Fibroblast of lung (primary cell): ENCODE results near the gene SETBP1. TPM values are rescaled to one million over a fixed set of nuclear protein-coding genes. Genes with fewer than 3 reads are reported as not detected.

Experiments used
- DNase-seq, 2 donors: peaks; one replicate each; pipeline versions ENCODE4 v3.0.0 to v3.0.0-alpha.2; 2010; ENCODE audit warnings: low read depth in 2 of 2
- H2AFZ ChIP-seq: 2 replicates; pipeline ENCODE4 v1.5.1; 2012; ENCODE audit warnings: low read length, control low read depth, inconsistent platforms
- H3K27ac ChIP-seq: 2 replicates; pipeline ENCODE4 v1.5.1; 2011; ENCODE audit warnings: low read length, control low read depth; ENCODE audit not compliant: insufficient read depth
- H3K27me3 ChIP-seq: 2 replicates; pipeline ENCODE4 v1.5.1; 2011; ENCODE audit warnings: mild to moderate bottlenecking, low read length; ENCODE audit not compliant: control insufficient read depth, insufficient read depth
- H3K36me3 ChIP-seq: 2 replicates; pipeline ENCODE4 v1.5.1; 2011; ENCODE audit warnings: low read length; ENCODE audit not compliant: control insufficient read depth, insufficient read depth
- H3K4me1 ChIP-seq: 2 replicates; pipeline ENCODE4 v1.5.1; 2011; ENCODE audit warnings: low read length; ENCODE audit not compliant: control insufficient read depth, insufficient read depth; ENCODE audit errors: extremely low read depth
- H3K4me2 ChIP-seq: 2 replicates; pipeline ENCODE4 v1.5.1; 2011; ENCODE audit warnings: low read length, control low read depth; ENCODE audit not compliant: insufficient read depth; ENCODE audit errors: extremely low read depth
- H3K4me3 ChIP-seq, 4 experiments: fragments of 200-600 bp in 1 of 4; sonication (generic) in 1 of 4; replicated peaks in 1 of 4; 2 replicates each; pipeline ENCODE4 v1.5.1; 2011 to 2016; ENCODE audit warnings: low read length in 4 of 4, low read depth in 3 of 4, mild to moderate bottlenecking in 3 of 4, control low read depth in 2 of 4, inconsistent platforms in 1 of 4, mixed read lengths in 1 of 4; ENCODE audit not compliant: insufficient read depth in 1 of 4; ENCODE audit errors: control extremely low read depth in 1 of 4
- H3K79me2 ChIP-seq: 2 replicates; pipeline ENCODE4 v1.5.1; 2012; ENCODE audit warnings: mild to moderate bottlenecking, low read length, inconsistent platforms; ENCODE audit not compliant: control insufficient read depth, insufficient read depth
- H3K9ac ChIP-seq: 2 replicates; pipeline ENCODE4 v1.5.1; 2011; ENCODE audit warnings: mild to moderate bottlenecking, low read length, control low read depth; ENCODE audit not compliant: insufficient read depth
- H3K9me3 ChIP-seq: 2 replicates; pipeline ENCODE4 v1.5.1; 2012; ENCODE audit warnings: low read depth, low read length; ENCODE audit not compliant: control insufficient read depth, insufficient read depth
- H4K20me1 ChIP-seq: 2 replicates; pipeline ENCODE4 v1.5.1; 2011; ENCODE audit warnings: low read length; ENCODE audit not compliant: control insufficient read depth, insufficient read depth; ENCODE audit errors: extremely low read depth
- EZH2 ChIP-seq: IDR thresholded peaks from 2 replicates; pipeline ENCODE4 v1.5.1; 2012; ENCODE audit warnings: low read length, control low read depth, mild to moderate bottlenecking; ENCODE audit errors: missing control alignments
- polyA plus RNA-seq, 2 donors: library from polyadenylated mRNA; depleted of rRNA in 1 of 2; stranded (reverse) in 1 of 2; unstranded in 1 of 2; fragments of >200 nt; gene quantifications; 2 replicates each; pipeline ENCODE4 v1.2.1, GENCODE V29; 2011 to 2012; ENCODE audit warnings: missing spikeins in 1 of 2
- total RNA-seq: library from RNA; depleted of rRNA; stranded (reverse); fragments of >200 nt; gene quantifications from 2 replicates; pipeline ENCODE4 v1.2.1, GENCODE V29; 2014
- TF ChIP-seq, protein P1 (sequence below), 2 donors: IDR thresholded peaks in 1 of 2; conservative IDR thresholded peaks in 1 of 2; 1 replicate in 1 of 2; 2 replicates in 1 of 2; pipeline ENCODE4 v1.5.1; 2011 to 2012; ENCODE audit warnings: low read length in 2 of 2, control low read depth in 1 of 2, inconsistent platforms in 1 of 2, low read depth in 1 of 2, mild to moderate bottlenecking in 1 of 2

SETBP1 gene
- total and polyA plus RNA-seq, 2 donors (not counting 1 experiment from before 2014, with no cell fraction given) = 4.5 to 5.4 TPM

GRCh38 chr18:44796429-44797428 is 116.0 kb downstream of the SETBP1 start:
- Histone ChIP-seq H4K20me1 (no peaks in the 10 kb centered on the region), H3K9ac (no peak overlapping the region), H3K4me3 (no peak overlapping the region), H3K9me3 (no peaks in the 10 kb centered on the region), H3K4me2 (no peak overlapping the region), H3K27ac (no peak overlapping the region), H3K79me2 (no peaks in the 10 kb centered on the region), H3K4me1 (no peaks in the 10 kb centered on the region), H2AFZ (no peak overlapping the region), H3K27me3 (no peaks in the 10 kb centered on the region), H3K36me3 (no peaks in the 10 kb centered on the region)
- no peak for DNase-seq
- TF ChIP-seq, protein P1, sequence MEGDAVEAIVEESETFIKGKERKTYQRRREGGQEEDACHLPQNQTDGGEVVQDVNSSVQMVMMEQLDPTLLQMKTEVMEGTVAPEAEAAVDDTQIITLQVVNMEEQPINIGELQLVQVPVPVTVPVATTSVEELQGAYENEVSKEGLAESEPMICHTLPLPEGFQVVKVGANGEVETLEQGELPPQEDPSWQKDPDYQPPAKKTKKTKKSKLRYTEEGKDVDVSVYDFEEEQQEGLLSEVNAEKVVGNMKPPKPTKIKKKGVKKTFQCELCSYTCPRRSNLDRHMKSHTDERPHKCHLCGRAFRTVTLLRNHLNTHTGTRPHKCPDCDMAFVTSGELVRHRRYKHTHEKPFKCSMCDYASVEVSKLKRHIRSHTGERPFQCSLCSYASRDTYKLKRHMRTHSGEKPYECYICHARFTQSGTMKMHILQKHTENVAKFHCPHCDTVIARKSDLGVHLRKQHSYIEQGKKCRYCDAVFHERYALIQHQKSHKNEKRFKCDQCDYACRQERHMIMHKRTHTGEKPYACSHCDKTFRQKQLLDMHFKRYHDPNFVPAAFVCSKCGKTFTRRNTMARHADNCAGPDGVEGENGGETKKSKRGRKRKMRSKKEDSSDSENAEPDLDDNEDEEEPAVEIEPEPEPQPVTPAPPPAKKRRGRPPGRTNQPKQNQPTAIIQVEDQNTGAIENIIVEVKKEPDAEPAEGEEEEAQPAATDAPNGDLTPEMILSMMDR (conservative IDR thresholded peaks at IDR 0.05 in 1 of 2, IDR thresholded peaks at IDR 0.05 in 1 of 2; ENCODE audit: low read depth in 1 of 2, low read length in 2 of 2) = no peak
- TF ChIP-seq EZH2 = no peak

- no peak for DNase-seq
- Histone ChIP-seq H2AFZ (no peak overlapping the region), H3K4me1 (peaks cover 6% of the 10 kb centered on the region), H3K4me2 (no peak overlapping the region), H3K27ac (no peak overlapping the region), H3K79me2 (no peaks in the 10 kb centered on the region), H3K27me3 (no peaks in the 10 kb centered on the region), H3K9me3 (no peaks in the 10 kb centered on the region), H3K4me3 (no peak overlapping the region), H4K20me1 (no peaks in the 10 kb centered on the region), H3K36me3 (no peaks in the 10 kb centered on the region), H3K9ac (no peak overlapping the region)
- TF ChIP-seq EZH2 = no peak
- TF ChIP-seq, protein P1 (conservative IDR thresholded peaks at IDR 0.05 in 1 of 2, IDR thresholded peaks at IDR 0.05 in 1 of 2; ENCODE audit: low read depth in 1 of 2, low read length in 2 of 2) = no peak
Measured at GRCh38 chr18:44798433-44799048, 117.9 kb downstream of the SETBP1 start.

- no peaks in the 10 kb centered on the region for H4K20me1 ChIP-seq
- H3K9me3 ChIP-seq = no peaks in the 10 kb centered on the region
- H3K27ac ChIP-seq = no peak overlapping the region
- no peaks in the 10 kb centered on the region for H3K36me3 ChIP-seq
- TF ChIP-seq, protein P1 (conservative IDR thresholded peaks at IDR 0.05 in 1 of 2, IDR thresholded peaks at IDR 0.05 in 1 of 2; ENCODE audit: low read depth in 1 of 2, low read length in 2 of 2) = no peak
- no peak for TF ChIP-seq EZH2
- no peak for DNase-seq
- no peak overlapping the region for H3K4me3 ChIP-seq
- H2AFZ ChIP-seq = no peak overlapping the region
- peaks cover 6% of the 10 kb centered on the region for H3K4me1 ChIP-seq
- H3K9ac ChIP-seq = no peak overlapping the region
- H3K79me2 ChIP-seq = no peaks in the 10 kb centered on the region
- H3K4me2 ChIP-seq = no peak overlapping the region
- no peaks in the 10 kb centered on the region for H3K27me3 ChIP-seq
Measured at GRCh38 chr18:44799382-44799906, 118.8 kb downstream of the SETBP1 start.
